Measurements from ENCODE around the gene SYT1.

- no peak for TF ChIP-seq EP300 (IDR thresholded peaks at IDR 0.05; ENCODE audit: borderline replicate concordance in 1 of 2, low read depth in 2 of 2, low read length in 2 of 2)
- TF ChIP-seq CTCF (IDR thresholded peaks at IDR 0.05; ENCODE audit: control extremely low read depth in 1 of 3, insufficient read depth in 1 of 3, low read depth in 1 of 3, low read length in 3 of 3) = no peak
- TF ChIP-seq EZH2 (IDR thresholded peaks at IDR 0.05; ENCODE audit: low read depth, low read length, severe bottlenecking) = no peak
- no peak for TF ChIP-seq POLR2A (IDR thresholded peaks at IDR 0.05; ENCODE audit: control extremely low read depth in 1 of 2, low read depth in 2 of 2, low read length in 2 of 2)
- no peak for TF ChIP-seq SP2 (IDR thresholded peaks at IDR 0.05; ENCODE audit: low read length)
- TF ChIP-seq KDM4A (IDR thresholded peaks at IDR 0.05; ENCODE audit: low read depth, low read length, severe bottlenecking) = no peak
- no peak for TF ChIP-seq POLR2AphosphoS5 (IDR thresholded peaks at IDR 0.05; ENCODE audit: low read depth, low read length)
Observed at GRCh38 chr12:79337662-79338290, 473.2 kb downstream of the SYT1 start.

All from H1 (cell line).